Uterus (tissue), 2 donors: ENCODE results near the gene FOXRED1.

Experiments
- POLR2A ChIP-seq, 2 donors: fragments of 450-650 bp; IDR thresholded peaks; one replicate each; pipeline ENCODE4 v1.6.1; 2016; ENCODE audit warnings: antibody characterized with exemption in 2 of 2, mild to moderate bottlenecking in 1 of 2, moderate library complexity in 1 of 2
- TF ChIP-seq, protein P1 (sequence below), 4 experiments: fragments of 200-600 bp in 2 of 4; fragments of 450-650 bp in 2 of 4; sonication (generic) in 2 of 4; IDR thresholded peaks; one replicate each; pipeline ENCODE4 v1.5.1; 2016 to 2019; ENCODE audit warnings: antibody characterized with exemption in 4 of 4, mild to moderate bottlenecking in 2 of 4, moderate library complexity in 1 of 4

DNA sequence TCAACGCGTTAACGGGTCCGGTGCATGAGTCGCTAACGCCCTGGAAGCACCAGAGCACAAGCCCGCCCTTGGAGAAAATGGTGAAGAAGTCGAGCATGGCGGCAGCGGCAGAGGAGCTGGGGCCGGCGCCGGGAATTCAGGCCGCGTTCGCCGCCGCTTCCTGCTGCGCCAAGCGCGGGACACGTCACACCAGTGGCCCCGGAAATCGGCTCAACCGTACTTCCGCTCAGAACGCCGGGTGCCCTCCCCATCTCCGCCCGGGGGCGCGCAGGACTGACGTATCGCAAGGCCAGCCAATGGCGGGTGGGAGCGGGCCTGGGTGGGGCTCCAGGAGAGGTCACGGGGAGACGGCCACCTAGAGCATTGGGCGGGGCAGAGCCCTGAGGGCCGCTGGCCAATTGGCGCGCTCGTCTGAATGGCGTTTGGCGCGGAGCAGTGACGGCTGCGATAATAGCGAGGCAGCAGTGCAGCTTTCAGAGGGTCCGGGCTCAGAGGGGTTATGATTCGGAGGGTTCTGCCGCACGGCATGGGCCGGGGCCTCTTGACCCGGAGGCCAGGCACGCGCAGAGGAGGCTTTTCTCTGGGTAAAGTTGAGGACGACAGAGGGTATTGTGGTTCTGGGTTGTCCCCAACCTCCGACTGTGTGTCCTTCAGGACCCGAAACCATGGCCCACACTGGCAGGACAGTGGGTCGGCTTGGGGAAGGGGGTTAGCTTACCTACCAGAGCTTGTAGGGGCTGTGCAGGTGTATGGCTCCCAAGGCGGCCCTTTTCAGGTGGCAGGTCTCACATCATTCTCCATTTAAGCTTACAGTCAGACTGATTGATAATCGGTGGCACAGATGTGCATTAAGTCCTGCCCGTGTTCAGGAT is at the start of gene FOXRED1, which contains the start of gene SRPRA:
- TF ChIP-seq, protein P1, sequence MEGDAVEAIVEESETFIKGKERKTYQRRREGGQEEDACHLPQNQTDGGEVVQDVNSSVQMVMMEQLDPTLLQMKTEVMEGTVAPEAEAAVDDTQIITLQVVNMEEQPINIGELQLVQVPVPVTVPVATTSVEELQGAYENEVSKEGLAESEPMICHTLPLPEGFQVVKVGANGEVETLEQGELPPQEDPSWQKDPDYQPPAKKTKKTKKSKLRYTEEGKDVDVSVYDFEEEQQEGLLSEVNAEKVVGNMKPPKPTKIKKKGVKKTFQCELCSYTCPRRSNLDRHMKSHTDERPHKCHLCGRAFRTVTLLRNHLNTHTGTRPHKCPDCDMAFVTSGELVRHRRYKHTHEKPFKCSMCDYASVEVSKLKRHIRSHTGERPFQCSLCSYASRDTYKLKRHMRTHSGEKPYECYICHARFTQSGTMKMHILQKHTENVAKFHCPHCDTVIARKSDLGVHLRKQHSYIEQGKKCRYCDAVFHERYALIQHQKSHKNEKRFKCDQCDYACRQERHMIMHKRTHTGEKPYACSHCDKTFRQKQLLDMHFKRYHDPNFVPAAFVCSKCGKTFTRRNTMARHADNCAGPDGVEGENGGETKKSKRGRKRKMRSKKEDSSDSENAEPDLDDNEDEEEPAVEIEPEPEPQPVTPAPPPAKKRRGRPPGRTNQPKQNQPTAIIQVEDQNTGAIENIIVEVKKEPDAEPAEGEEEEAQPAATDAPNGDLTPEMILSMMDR (IDR thresholded peaks at IDR 0.05): peak in 1 of 4 experiments; percentile 16
- peak; percentile 32 to 83 for TF ChIP-seq POLR2A (IDR thresholded peaks at IDR 0.05)
